RWPE2 (cell line): ENCODE data around the gene PIK3CD.

Source experiments
- ATAC-seq: fragments of 200-7000 bp; cut with Tn5 transposase; 3 replicates; pipeline ENCODE4 v1.9.1; 2021; ENCODE audit warnings: low read depth
- DNase-seq: peaks from one replicate; pipeline ENCODE4 v3.0.0-alpha.2; 2020; ENCODE audit warnings: low spot score
- H3K27ac ChIP-seq: fragments of 450-650 bp; 2 replicates; pipeline ENCODE4 v1.5.1; 2017; ENCODE audit warnings: mild to moderate bottlenecking; ENCODE audit not compliant: poor library complexity, severe bottlenecking
- H3K27me3 ChIP-seq: fragments of 250-450 bp; sonication (Bioruptor Pico); 2 replicates; pipeline ENCODE4 v1.5.1; 2021; ENCODE audit warnings: mild to moderate bottlenecking, moderate library complexity; ENCODE audit not compliant: insufficient read depth, poor library complexity, severe bottlenecking
- H3K36me3 ChIP-seq: fragments of 250-450 bp; sonication (Bioruptor Pico); 2 replicates; pipeline ENCODE4 v1.5.1; 2020; ENCODE audit warnings: low read depth, mild to moderate bottlenecking, moderate library complexity
- H3K4me1 ChIP-seq: fragments of 250-450 bp; sonication (Bioruptor Pico); 2 replicates; pipeline ENCODE4 v1.5.1; 2021; ENCODE audit warnings: mild to moderate bottlenecking, moderate library complexity; ENCODE audit not compliant: insufficient read depth, poor library complexity, severe bottlenecking
- H3K4me3 ChIP-seq: fragments of 250-450 bp; sonication (Bioruptor Pico); 2 replicates; pipeline ENCODE4 v1.5.1; 2021; ENCODE audit warnings: mild to moderate bottlenecking, moderate library complexity; ENCODE audit not compliant: severe bottlenecking
- H3K9me3 ChIP-seq: fragments of 250-450 bp; sonication (Bioruptor Pico); 2 replicates; pipeline ENCODE4 v1.5.1; 2021; ENCODE audit warnings: mild to moderate bottlenecking, moderate library complexity; ENCODE audit not compliant: severe bottlenecking
- TF ChIP-seq, protein P1 (sequence below): fragments of 450-650 bp; IDR thresholded peaks from one replicate; pipeline ENCODE4 v1.5.1; 2017; ENCODE audit warnings: mild to moderate bottlenecking, moderate library complexity; ENCODE audit not compliant: poor library complexity, severe bottlenecking

Gene PIK3CD

DNA sequence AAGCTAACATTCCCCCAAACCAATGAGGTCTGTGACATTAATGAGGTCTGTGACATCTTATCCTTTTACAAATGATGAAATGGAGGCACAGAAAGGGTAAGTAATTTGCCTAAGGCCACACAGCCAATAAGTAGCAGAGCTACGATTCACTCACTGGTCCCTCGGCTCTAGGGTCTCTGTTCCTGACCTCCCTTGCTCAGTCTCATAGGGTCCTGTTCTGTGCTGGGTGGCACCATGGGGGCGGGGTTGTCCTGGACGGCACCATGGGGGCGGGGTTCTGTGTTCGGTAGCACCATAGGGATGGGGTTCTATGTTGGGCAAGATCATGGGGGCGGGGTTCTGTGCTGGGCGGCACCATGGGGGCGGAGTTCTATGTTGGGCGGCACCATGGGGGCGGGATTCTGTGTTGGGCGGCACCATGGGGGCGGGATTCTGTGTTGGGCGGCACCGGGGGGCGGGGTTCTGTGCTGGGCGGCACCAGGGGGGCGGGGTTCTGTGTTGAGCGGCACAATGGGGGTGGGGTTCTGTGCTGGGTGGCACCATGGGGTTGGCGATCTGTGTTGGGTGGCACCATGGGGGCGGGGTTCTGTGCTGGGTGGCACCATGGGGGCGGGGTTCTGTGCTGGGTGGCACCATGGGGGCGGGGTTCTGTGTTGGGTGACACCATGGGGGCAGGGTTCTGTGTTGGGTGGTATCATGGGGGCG is 116.6 kb downstream of the PIK3CD start:
- Histone ChIP-seq H3K27ac (peak overlapping the region; percentile 99), H3K4me3 (no peak overlapping the region), H3K27me3 (no peaks in the 10 kb centered on the region), H3K9me3 (no peaks in the 10 kb centered on the region), H3K4me1 (peaks cover 27% of the 10 kb centered on the region), H3K36me3 (peaks cover 23% of the 10 kb centered on the region)
- TF ChIP-seq, protein P1, sequence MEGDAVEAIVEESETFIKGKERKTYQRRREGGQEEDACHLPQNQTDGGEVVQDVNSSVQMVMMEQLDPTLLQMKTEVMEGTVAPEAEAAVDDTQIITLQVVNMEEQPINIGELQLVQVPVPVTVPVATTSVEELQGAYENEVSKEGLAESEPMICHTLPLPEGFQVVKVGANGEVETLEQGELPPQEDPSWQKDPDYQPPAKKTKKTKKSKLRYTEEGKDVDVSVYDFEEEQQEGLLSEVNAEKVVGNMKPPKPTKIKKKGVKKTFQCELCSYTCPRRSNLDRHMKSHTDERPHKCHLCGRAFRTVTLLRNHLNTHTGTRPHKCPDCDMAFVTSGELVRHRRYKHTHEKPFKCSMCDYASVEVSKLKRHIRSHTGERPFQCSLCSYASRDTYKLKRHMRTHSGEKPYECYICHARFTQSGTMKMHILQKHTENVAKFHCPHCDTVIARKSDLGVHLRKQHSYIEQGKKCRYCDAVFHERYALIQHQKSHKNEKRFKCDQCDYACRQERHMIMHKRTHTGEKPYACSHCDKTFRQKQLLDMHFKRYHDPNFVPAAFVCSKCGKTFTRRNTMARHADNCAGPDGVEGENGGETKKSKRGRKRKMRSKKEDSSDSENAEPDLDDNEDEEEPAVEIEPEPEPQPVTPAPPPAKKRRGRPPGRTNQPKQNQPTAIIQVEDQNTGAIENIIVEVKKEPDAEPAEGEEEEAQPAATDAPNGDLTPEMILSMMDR = no peak
- ATAC-seq (no peak), DNase-seq (no peak)

- Histone ChIP-seq H3K27ac (peak overlapping the region; percentile 37), H3K36me3 (peaks cover 25% of the 10 kb centered on the region), H3K4me3 (no peak overlapping the region), H3K4me1 (peaks cover 27% of the 10 kb centered on the region), H3K9me3 (no peaks in the 10 kb centered on the region), H3K27me3 (no peaks in the 10 kb centered on the region)
- DNase-seq (no peak), ATAC-seq (no peak)
- TF ChIP-seq, protein P1 = no peak
Observed at GRCh38 chr1:9768983-9769382, 117.5 kb downstream of the PIK3CD start.

DNA sequence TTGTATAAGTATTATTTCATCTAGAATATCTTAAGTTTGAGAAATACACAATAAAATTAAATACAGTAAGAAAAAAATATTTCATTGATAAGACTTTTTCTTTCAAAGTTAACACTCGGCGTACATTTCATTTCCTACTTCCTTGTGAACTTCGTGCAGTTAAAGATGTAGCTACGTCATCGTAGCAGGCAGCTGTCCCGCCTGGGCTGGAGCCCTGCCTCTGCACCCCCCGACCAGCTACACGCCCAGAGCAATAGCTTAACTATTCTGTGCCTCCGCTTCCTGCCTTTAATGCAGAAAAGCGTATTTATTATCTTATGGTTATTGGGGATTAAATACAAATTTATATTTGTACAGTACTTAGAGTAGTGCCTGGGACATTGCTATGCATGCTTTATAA is 118.8 kb downstream of the PIK3CD start:
- ATAC-seq = no peak
- DNase-seq = no peak
- H3K9me3 ChIP-seq = no peaks in the 10 kb centered on the region
- H3K27ac ChIP-seq = peak overlapping the region; percentile 37
- H3K4me3 ChIP-seq = no peak overlapping the region
- TF ChIP-seq, protein P1 = no peak
- H3K36me3 ChIP-seq = peaks cover 31% of the 10 kb centered on the region
- H3K27me3 ChIP-seq = no peaks in the 10 kb centered on the region
- peaks cover 26% of the 10 kb centered on the region for H3K4me1 ChIP-seq

- Histone ChIP-seq H3K4me3 (no peak overlapping the region), H3K4me1 (peaks cover 16% of the 10 kb centered on the region), H3K27ac (peak overlapping the region; percentile 88), H3K9me3 (no peaks in the 10 kb centered on the region), H3K27me3 (no peaks in the 10 kb centered on the region), H3K36me3 (peaks cover 26% of the 10 kb centered on the region)
- TF ChIP-seq, protein P1 = no peak
- ATAC-seq (no peak), DNase-seq (no peak)
Observed at GRCh38 chr1:9774712-9775679, 123.5 kb downstream of the PIK3CD start.
